Stimulated activated CD4-positive, alpha-beta T cell treated with anti-CD3 and anti-CD28 coated beads, Interleukin-12 subunit alpha, Interleukin-12 subunit beta, amount 100 ng/mL, for 24 hours (primary cell): ENCODE data around the gene BIRC6.
"Not testable (repeated sequence)": the region's sequence is repeated elsewhere in the genome, so short reads cannot be mapped to it uniquely, and the experiment has no call there.

Experiments used
- DNase-seq, 2 experiments: peaks; one replicate each; pipeline ENCODE4 v3.0.0-alpha.2; 2020; ENCODE audit warnings: low read depth in 2 of 2

BIRC6 gene

GRCh38 chr2:32506446-32506845 lies 149.6 kb downstream of the BIRC6 start:
- no peak for DNase-seq

DNA sequence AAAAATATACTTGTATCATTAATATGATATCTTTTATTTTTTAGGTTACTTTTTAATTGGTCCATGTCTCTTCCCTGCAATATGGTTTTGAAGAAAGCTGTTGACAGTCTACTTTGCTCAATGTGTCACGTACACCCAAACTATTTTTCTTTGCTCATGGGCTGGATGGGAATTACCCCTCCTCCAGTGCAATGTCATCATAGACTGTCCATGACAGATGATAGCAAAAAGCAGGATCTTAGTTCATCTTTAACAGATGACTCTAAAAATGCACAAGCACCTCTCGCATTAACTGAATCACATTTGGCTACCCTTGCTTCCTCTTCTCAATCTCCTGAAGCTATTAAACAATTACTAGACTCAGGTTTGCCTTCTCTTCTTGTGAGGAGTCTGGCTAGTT lies 158.1 kb downstream of the BIRC6 start:
- no peak for DNase-seq

GRCh38 chr2:32516567-32516966 lies 159.7 kb downstream of the BIRC6 start:
- DNase-seq, result no peak

GRCh38 chr2:32522770-32523169 lies 165.9 kb downstream of the BIRC6 start:
- no peak for DNase-seq

DNA sequence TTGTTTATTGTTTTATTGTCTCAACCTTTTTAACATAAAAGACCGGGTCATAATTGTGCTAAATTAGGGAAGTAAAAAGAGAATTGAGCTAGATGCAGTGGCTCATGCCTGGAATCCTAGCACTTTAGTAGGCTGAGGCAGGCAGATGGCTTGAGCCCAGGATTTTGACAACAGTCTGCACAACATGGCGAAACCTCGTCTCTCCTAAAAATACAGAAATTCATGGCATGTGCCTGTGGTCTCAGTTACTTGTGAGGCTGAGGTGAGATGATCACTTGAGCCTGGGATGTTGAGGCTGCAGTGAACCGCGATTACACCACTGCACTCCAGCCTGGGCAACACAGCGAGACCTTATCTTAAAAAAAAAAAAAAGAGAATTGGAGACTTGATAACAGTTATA lies 166.9 kb downstream of the BIRC6 start:
- no peak for DNase-seq

GRCh38 chr2:32532341-32532740 lies 175.5 kb downstream of the BIRC6 start:
- no peak for DNase-seq

DNA sequence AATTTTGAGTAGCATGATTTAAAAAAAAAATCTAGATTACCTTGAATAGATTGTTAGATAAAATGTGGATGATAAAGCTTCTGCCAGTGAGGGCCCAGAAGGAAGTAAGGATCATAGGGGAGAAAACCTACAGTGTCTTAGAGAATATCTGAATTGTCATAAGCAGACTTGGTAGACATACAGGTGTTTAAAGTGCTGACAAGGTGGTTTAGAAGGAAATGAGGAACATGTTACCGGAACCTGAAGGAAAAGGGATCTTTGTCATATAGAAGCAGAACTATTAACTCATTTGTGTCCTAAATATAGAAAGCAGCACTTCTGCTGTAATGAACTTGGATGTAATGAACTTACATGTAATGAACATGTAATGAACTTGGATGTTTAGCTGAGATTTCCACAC lies 176.1 kb downstream of the BIRC6 start:
- DNase-seq, result no peak

GRCh38 chr2:32534831-32535230 lies 178.0 kb downstream of the BIRC6 start:
- no peak for DNase-seq

- DNase-seq, result no peak
These were observed 181.9 kb downstream of the BIRC6 start for GRCh38 chr2:32538735-32539134.

DNA sequence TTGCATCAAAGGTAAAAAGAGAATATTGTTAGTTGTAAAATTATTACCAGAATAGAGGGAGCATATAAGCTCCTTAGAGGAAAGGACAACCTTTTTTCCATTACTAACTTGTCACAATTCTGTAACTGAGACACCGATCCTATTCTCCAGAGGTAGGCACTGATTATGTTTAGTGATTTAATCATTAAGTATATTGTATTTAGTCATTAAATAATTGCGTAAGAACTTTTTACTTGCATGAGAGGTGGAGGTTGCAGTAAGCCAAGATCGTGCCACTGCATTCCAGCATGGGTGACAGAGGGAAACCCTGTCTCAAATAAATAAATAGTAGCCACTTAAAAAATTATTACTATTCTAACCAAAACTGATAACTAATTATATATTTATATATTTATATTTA lies 195.7 kb downstream of the BIRC6 start:
- not testable (repeated sequence) for DNase-seq

DNA sequence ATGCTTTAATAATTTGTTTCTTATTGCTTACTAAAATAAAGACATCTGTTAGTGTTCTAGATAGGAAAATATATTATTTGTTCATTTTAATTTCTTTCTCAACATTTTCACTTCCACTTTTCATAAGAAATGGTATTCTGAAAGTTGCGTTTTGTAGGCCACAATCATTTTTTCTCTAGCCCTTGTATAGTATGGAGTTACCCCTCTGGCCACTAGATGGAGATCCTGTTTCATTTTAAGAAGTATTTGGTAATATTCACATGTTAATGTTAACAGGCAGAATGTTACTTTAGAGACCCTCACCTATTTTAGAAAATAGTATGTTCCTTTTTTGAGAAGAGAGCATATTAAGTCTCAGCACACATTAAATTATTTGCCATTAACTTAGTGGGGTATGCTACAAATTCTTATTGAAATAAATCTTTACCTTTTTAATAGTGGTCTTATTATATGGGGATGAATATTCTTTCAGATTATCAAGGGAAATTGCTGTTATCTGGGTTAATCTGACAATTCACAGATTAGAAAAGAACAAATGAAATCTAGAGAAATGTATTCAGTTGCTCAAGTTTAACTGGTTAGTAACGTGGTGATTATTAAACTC lies 197.1 kb downstream of the BIRC6 start:
- no peak for DNase-seq

DNA sequence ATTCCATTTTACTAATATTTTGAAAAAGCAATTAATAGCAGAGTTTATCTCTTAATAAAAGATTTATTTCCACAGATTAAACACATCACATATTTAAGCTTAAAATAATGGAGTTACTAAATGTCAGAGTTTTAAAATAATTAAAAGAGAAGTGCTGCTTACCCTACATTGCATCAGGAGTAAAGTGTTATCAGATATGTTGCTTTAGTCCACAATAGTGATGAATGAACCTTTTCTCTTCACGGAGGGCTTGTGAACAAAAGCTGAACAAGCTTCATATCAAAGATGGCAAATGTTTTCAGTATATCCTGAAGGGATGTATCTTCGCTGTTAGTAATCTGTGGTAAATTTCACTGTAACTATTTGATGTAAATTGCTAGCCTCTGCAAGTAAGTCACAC lies 201.7 kb downstream of the BIRC6 start:
- no peak for DNase-seq

DNA sequence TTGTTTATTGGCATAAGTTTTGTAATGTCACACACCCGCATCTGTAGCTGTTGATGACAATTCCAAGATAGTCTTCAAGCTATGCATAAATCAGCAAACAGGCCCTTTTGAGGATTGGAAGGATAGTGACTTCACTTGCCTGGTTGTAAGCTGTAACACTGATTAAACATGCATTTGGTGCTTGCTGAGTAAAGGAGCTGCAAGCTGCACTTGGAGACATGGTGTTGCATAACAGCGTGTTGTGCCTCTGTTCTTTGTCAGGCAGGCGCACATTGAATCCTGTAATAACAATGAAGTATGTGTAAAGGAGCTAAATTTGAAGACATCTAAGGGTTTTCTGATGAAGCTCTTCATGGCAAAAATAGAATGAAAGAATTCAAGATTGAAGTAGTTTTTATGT lies 202.3 kb downstream of the BIRC6 start:
- DNase-seq, result no peak

GRCh38 chr2:32562906-32563305 lies 206.1 kb downstream of the BIRC6 start:
- no peak for DNase-seq

DNA sequence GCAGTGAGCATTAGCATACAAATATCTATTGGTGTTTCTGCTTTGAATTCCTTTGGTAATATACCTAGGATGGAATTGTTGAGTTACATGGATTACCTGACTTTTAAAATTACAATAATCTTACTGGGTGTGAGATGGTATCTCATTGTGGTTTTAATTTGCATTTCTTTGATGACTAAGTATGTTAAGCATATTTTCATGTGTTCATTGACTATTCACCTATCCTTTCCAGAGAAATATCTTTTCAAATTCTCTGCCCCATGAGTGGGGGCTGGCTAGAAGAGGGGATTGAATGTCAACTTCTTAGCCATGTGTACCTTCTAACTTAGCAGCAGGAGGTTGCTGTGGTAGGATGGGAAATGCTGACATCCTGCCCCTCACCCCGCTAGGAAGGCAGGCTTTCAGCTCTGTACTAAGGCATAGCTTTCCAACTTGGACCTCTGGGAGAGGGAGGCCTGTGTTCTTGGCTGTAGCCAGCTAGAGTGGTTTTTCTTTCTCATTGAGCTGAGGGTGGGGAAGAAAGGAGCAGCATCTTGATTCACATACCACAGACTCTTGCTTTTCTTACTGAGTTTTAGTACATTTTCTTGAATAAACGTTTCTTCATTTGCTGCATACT lies 207.7 kb downstream of the BIRC6 start:
- no peak for DNase-seq

DNA sequence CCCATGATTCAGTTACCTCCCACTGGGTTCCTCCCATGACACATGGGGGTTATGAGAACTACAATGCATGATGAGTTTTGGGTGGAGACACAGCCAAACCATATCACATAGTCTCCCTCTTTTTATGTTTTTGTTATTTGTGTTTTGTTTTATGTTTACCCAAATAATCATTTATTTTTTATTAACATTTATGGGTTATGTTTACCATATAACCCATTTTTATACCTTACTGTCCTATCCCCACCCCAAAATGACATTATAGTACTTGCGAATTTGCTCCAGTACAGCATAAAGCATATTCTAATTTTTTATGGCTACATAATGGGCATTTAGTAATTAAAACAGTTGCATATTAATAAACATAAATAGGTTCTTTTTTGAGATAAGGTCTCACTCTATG lies 209.1 kb downstream of the BIRC6 start:
- DNase-seq, result no peak

DNA sequence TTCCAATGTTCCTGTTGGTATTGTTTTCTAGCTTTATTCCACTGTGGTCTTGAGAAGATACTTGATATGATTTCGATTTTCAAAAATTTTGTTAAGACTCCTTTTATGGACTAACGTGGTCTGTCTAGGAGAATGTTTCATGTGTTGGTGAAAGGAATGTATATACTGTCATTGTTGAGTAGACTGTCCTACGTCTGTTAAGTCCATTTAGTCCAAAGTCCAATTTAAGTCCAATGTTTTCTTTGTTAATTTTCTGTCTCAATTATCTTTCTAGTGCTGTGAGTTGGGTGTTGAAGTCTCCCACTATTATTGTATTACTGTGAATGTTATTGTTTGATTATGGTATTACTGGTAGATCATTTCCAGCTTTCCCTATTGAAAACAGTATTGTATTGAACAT lies 215.2 kb downstream of the BIRC6 start:
- no peak for DNase-seq

DNA sequence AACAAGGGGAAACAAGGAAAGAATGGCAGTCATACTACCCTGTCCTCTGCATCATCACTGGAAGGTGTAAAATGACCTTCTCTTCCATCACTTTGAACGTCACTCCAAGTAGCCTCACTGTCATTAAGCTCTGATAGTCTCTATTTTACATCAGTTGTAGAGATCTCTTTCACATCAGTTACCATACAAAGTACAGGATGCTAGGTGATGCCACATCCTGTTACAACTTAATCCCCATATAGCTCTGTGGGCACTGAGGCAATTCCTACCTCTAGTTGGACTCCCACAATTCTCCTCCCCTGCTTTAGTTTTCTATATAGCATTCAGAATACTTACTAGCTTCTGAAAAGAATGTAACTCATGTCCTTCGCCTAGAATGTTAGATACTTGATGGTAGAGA lies 215.9 kb downstream of the BIRC6 start:
- DNase-seq, result no peak

DNA sequence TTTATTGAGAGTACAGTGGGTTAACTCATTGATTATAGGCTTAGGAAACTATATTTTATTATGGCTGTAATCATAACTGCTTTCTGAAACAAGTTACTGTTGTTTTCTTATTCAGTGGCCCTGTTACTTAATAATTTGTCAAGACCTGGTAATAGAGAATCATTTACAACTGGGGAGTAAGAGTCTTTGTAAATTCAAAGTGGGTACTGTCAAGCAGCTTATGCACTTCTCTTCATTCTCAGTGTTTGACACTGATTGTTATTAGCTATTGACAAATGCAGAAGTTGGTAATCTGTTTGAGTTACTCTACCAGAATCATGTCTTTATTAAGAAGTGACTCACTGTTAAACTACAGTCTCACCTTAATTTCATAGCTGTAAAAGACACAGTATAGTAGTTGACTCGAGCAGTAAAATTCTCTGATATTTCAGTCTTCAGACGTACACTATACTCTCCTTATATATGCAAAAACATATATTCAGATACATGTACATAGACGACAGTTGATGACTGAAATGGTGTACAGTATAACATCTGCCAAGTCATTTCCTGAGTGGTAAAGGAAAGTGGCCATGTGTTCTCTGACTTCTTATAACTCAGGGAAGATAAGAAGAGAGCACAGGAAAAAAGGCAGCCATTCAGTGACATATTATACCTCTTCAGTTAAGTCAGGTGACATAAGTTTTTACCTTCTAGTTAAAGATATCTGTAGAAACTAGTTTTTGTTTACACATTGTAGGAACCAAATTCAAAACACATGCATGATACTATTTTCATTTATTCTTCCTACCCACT lies 235.0 kb downstream of the BIRC6 start:
- DNase-seq, result no peak

- no peak for DNase-seq
These were observed 237.8 kb downstream of the BIRC6 start for GRCh38 chr2:32594573-32594972.

DNA sequence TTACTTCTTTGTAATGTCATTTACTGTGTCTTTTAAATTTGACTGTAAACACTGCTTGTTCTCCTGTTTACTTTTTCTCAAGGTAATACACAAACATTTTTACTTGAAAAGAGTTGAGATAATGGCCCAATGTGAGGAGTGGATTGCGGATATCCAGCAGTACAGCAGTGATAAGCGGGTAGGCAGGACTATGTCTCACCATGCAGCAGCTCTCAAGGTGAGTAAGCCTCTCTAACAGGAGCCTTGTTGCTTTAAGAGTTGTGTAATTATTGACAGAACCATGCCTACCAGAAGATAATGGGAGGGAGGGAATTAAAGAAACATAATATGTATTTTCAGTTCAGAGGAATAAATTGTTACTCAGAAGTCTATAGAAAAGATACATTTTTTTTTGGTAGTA lies 254.5 kb downstream of the BIRC6 start:
- no peak for DNase-seq

DNA sequence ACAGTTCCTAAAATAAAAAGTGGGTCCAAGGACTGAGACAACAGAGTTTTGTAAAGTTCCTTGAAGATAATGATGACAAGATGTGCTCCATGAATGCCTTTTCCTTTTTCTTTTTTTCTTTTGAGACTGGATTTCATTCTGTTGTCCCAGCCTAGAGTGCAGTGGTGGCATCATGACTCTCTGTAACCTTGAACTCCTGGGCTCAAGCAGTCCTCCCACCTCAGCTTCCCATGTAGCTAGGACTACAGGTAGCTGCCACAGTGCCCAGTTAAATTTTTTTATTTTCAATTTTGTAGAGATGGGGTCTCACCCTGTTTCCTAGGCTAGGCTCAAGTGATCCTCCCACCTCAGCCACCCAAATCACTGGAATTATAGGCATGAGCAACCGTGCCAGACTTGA lies 254.9 kb downstream of the BIRC6 start:
- no peak for DNase-seq

DNA sequence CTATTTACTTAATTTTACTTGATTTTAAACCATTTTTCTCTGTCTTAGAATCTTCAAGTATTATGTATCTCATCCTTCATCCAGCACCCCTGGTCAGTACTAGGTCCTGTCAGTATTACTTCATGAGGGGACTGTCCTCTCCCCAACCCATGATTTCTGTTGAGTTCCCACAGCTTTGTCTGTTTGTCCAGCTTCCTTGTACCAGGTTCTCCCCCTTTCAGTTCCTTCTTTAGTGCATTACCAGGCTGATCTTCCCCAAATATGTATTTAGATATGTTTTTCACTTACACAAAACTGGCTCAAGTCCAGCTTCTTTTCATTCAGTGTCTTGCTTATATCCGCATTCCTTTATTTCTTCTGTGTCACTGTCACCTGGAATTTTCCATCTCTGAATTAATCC lies 257.3 kb downstream of the BIRC6 start:
- DNase-seq, result no peak
